H1 (cell line): ENCODE data around the gene SRI. TPM values are rescaled to one million over a fixed set of nuclear protein-coding genes. Genes with fewer than 3 reads are reported as not detected.

Source experiments
- CTCF ChIA-PET: fragments of 300-600 bp; sonication (Branson Sonifier 250); formaldehyde crosslinking; loops from one replicate; lab custom pipeline; 2021; ENCODE audit not compliant: partially characterized antibody; lab: Charles Lee
- POLR2A ChIA-PET: fragments of 300-600 bp; sonication (Branson Sonifier 250); formaldehyde crosslinking; loops from one replicate; lab custom pipeline; 2021; ENCODE audit warnings: inconsistent platforms; ENCODE audit not compliant: partially characterized antibody; lab: Charles Lee
- DNase-seq, 2 experiments: peaks; one replicate each; pipeline versions ENCODE4 v3.0.0 to v3.0.0-alpha.2; 2010 to 2022; ENCODE audit warnings: low spot score in 2 of 2, low read depth in 1 of 2, mixed read lengths in 1 of 2
- FAIRE-seq: peaks from 2 replicates; lab custom pipeline; 2011; peaks lifted over from hg19 to GRCh38; lab: Jason Lieb, UNC
- H2AFZ ChIP-seq: 2 replicates; pipeline ENCODE4 v1.8.1; 2012; ENCODE audit warnings: low read length, inconsistent platforms
- H2AK5ac ChIP-seq: 2 replicates; pipeline ENCODE4 v1.6.1; 2013; ENCODE audit warnings: low read depth, low read length
- H2BK120ac ChIP-seq: replicated peaks from 2 replicates; pipeline ENCODE3; 2013; ENCODE audit warnings: low read depth, low read length, inconsistent platforms
- H2BK12ac ChIP-seq: 2 replicates; pipeline ENCODE4 v1.6.1; 2013; ENCODE audit warnings: low read depth, low read length
- H2BK15ac ChIP-seq: 2 replicates; pipeline ENCODE4 v1.6.1; 2013; ENCODE audit warnings: low read length
- H2BK20ac ChIP-seq: 2 replicates; pipeline ENCODE4 v1.6.1; 2013; ENCODE audit warnings: low read length
- H2BK5ac ChIP-seq: 2 replicates; pipeline ENCODE4 v1.6.1; 2013; ENCODE audit warnings: low read depth, low read length
- H3K14ac ChIP-seq: 2 replicates; pipeline ENCODE4 v1.6.1; 2013; ENCODE audit warnings: inconsistent platforms; ENCODE audit not compliant: insufficient read length
- H3K18ac ChIP-seq: 2 replicates; pipeline ENCODE4 v1.6.1; 2013; ENCODE audit warnings: low read length; ENCODE audit errors: extremely low read depth
- H3K23ac ChIP-seq: 2 replicates; pipeline ENCODE4 v1.6.1; 2013; ENCODE audit warnings: inconsistent platforms; ENCODE audit not compliant: insufficient read length
- H3K23me2 ChIP-seq: 2 replicates; pipeline ENCODE4 v1.6.1; 2013; ENCODE audit warnings: low read depth, low read length
- H3K27ac ChIP-seq: 2 replicates; pipeline ENCODE4 v1.6.1; 2011; ENCODE audit warnings: low read depth, low read length, inconsistent platforms
- H3K27me3 ChIP-seq, 4 experiments: replicated peaks in 1 of 4; 1 replicate in 1 of 4; 2 replicates in 3 of 4; pipeline versions ENCODE4 v1.6.1 to v1.8.1; 2011 to 2013; ENCODE audit warnings: low read length in 3 of 4, mild to moderate bottlenecking in 3 of 4, inconsistent platforms in 2 of 4, mixed read lengths in 2 of 4, moderate library complexity in 1 of 4; ENCODE audit not compliant: control insufficient read depth in 3 of 4, insufficient read depth in 3 of 4; ENCODE audit errors: extremely low read depth in 1 of 4
- H3K36me3 ChIP-seq, 4 experiments: 2 replicates each; pipeline versions ENCODE4 v1.6.1 to v1.8.1; 2011 to 2013; ENCODE audit warnings: mild to moderate bottlenecking in 4 of 4, low read length in 3 of 4, moderate library complexity in 2 of 4, control low read depth in 1 of 4, inconsistent platforms in 1 of 4; ENCODE audit not compliant: insufficient read depth in 4 of 4, control insufficient read depth in 2 of 4
- H3K4ac ChIP-seq: replicated peaks from 2 replicates; pipeline ENCODE3; 2013; ENCODE audit warnings: low read length, low read depth, mixed read lengths, inconsistent platforms; ENCODE audit not compliant: insufficient read length
- H3K4me1 ChIP-seq, 4 experiments: replicated peaks in 1 of 4; 1 replicate in 1 of 4; 2 replicates in 3 of 4; pipeline versions ENCODE4 v1.6.1 to v1.8.1; 2011 to 2013; ENCODE audit warnings: low read length in 3 of 4, inconsistent platforms in 2 of 4, mixed read lengths in 1 of 4; ENCODE audit not compliant: insufficient read depth in 4 of 4, control insufficient read depth in 3 of 4
- H3K4me2 ChIP-seq, 2 experiments: 2 replicates each; pipeline versions ENCODE4 v1.6.1 to v1.8.1; 2011 to 2013; ENCODE audit warnings: low read depth in 2 of 2, low read length in 2 of 2, control low read depth in 1 of 2, inconsistent platforms in 1 of 2, mild to moderate bottlenecking in 1 of 2; ENCODE audit not compliant: insufficient read depth in 1 of 2
- H3K4me3 ChIP-seq, 4 experiments: fragments of 200-600, 300-600 bp in 1 of 4; sonication (generic), shearing (Covaris generic), sonication (Bioruptor Twin) in 1 of 4; 2 replicates each; pipeline versions ENCODE4 v1.5.1 to v1.8.1; 2011 to 2016; ENCODE audit warnings: low read length in 4 of 4, low read depth in 3 of 4, control low read depth in 2 of 4, inconsistent platforms in 2 of 4, mild to moderate bottlenecking in 2 of 4, mixed read lengths in 1 of 4, moderate library complexity in 1 of 4; ENCODE audit not compliant: insufficient read depth in 2 of 4; ENCODE audit errors: extremely low read depth in 1 of 4
- H3K56ac ChIP-seq: replicated peaks from 2 replicates; pipeline ENCODE3; 2013; ENCODE audit warnings: low read depth, mild to moderate bottlenecking, mixed read lengths, low read length, inconsistent platforms; ENCODE audit not compliant: insufficient read length
- H3K79me1 ChIP-seq: 2 replicates; pipeline ENCODE4 v1.6.1; 2013; ENCODE audit warnings: low read depth, low read length, control low read depth
- H3K79me2 ChIP-seq, 2 experiments: 2 replicates each; pipeline versions ENCODE4 v1.6.1 to v1.8.1; 2012 to 2013; ENCODE audit warnings: low read length in 2 of 2, mild to moderate bottlenecking in 2 of 2, inconsistent platforms in 1 of 2; ENCODE audit not compliant: insufficient read depth in 2 of 2, control insufficient read depth in 1 of 2
- H3K9ac ChIP-seq, 4 experiments: replicated peaks in 1 of 4; 1 replicate in 1 of 4; 2 replicates in 3 of 4; pipeline versions ENCODE4 v1.6.1 to v1.8.1; 2011 to 2013; ENCODE audit warnings: low read depth in 3 of 4, low read length in 3 of 4, control low read depth in 2 of 4, mild to moderate bottlenecking in 2 of 4, moderate library complexity in 2 of 4, inconsistent platforms in 1 of 4; ENCODE audit errors: extremely low read depth in 1 of 4
- H3K9me3 ChIP-seq, 2 experiments: 2 replicates each; pipeline versions ENCODE4 v1.6.1 to v1.8.1; 2012 to 2013; ENCODE audit warnings: mild to moderate bottlenecking in 2 of 2, moderate library complexity in 2 of 2, control low read depth in 1 of 2, inconsistent platforms in 1 of 2, low read depth in 1 of 2, low read length in 1 of 2, mixed read lengths in 1 of 2; ENCODE audit not compliant: insufficient read depth in 2 of 2
- H4K20me1 ChIP-seq, 2 experiments: replicated peaks in 1 of 2; 2 replicates each; pipeline versions ENCODE3 to v1.8.1; 2011 to 2013; ENCODE audit warnings: inconsistent platforms in 2 of 2, low read length in 2 of 2, mild to moderate bottlenecking in 1 of 2; ENCODE audit not compliant: insufficient read depth in 2 of 2, control insufficient read depth in 1 of 2
- H4K5ac ChIP-seq: 2 replicates; pipeline ENCODE4 v1.6.1; 2013; ENCODE audit warnings: low read length, low read depth, mixed read lengths, inconsistent platforms; ENCODE audit not compliant: insufficient read length
- H4K8ac ChIP-seq: 2 replicates; pipeline ENCODE4 v1.8.0; 2013; ENCODE audit warnings: mild to moderate bottlenecking, moderate library complexity, low read length, inconsistent platforms; ENCODE audit not compliant: insufficient read depth; ENCODE audit errors: extremely low read depth
- H4K91ac ChIP-seq: replicated peaks from 2 replicates; pipeline ENCODE3; 2013; ENCODE audit warnings: low read length, mixed read lengths, inconsistent platforms; ENCODE audit not compliant: insufficient read length
- BCL11A ChIP-seq, 2 experiments: IDR thresholded peaks; one replicate each; pipeline ENCODE4 v1.6.1; 2011; ENCODE audit warnings: low read depth in 2 of 2, low read length in 2 of 2, mild to moderate bottlenecking in 2 of 2
- CHD1 ChIP-seq: IDR thresholded peaks from 2 replicates; pipeline ENCODE4 v1.6.1; 2012; ENCODE audit warnings: low read depth, low read length, improper control_type of control experiment
- CTBP2 ChIP-seq: IDR thresholded peaks from 2 replicates; pipeline ENCODE4 v1.7.0; 2011; ENCODE audit warnings: borderline replicate concordance, mild to moderate bottlenecking, moderate library complexity, mixed read lengths, low read length; ENCODE audit not compliant: insufficient read depth, insufficient read length
- E2F6 ChIP-seq: IDR thresholded peaks from 2 replicates; pipeline ENCODE4 v1.6.1; 2012; ENCODE audit warnings: inconsistent platforms
- GTF2F1 ChIP-seq: IDR thresholded peaks from 2 replicates; pipeline ENCODE4 v1.6.1; 2012; ENCODE audit warnings: low read depth, low read length, improper control_type of control experiment, borderline replicate concordance
- KDM4A ChIP-seq: IDR thresholded peaks from one replicate; pipeline ENCODE4 v1.7.1; 2012; ENCODE audit warnings: low read depth, mild to moderate bottlenecking, moderate library complexity, low read length, inconsistent platforms; ENCODE audit not compliant: severe bottlenecking
- KDM5A ChIP-seq: fragments of 200-600 bp; IDR thresholded peaks from 2 replicates; pipeline ENCODE4 v1.7.1; 2012; ENCODE audit warnings: mild to moderate bottlenecking, low read length, inconsistent platforms, mixed read lengths
- RAD21 ChIP-seq, 2 experiments: IDR thresholded peaks in 1 of 2; conservative IDR thresholded peaks in 1 of 2; 2 replicates each; pipeline ENCODE4 v1.6.1; 2011; ENCODE audit warnings: low read depth in 2 of 2, low read length in 2 of 2, improper control_type of control experiment in 1 of 2, inconsistent platforms in 1 of 2, mild to moderate bottlenecking in 1 of 2, moderate library complexity in 1 of 2
- RXRA ChIP-seq: IDR thresholded peaks from 2 replicates; pipeline ENCODE4 v1.6.1; 2011; ENCODE audit warnings: low read depth, mild to moderate bottlenecking, low read length, moderate library complexity; ENCODE audit not compliant: insufficient read depth
- SP4 ChIP-seq: IDR thresholded peaks from 2 replicates; pipeline ENCODE4 v1.6.1; 2012; ENCODE audit warnings: low read length, inconsistent platforms
- TAF1 ChIP-seq: IDR thresholded peaks from 2 replicates; pipeline ENCODE4 v1.6.1; 2011; ENCODE audit warnings: mild to moderate bottlenecking, low read depth, low read length
- TBP ChIP-seq: IDR thresholded peaks from 2 replicates; pipeline ENCODE4 v1.6.1; 2011; ENCODE audit warnings: low read depth, low read length, improper control_type of control experiment
- YY1 ChIP-seq: IDR thresholded peaks from 2 replicates; pipeline ENCODE4 v1.6.1; 2011; ENCODE audit warnings: low read depth, mild to moderate bottlenecking, low read length
- WGBS, 2 experiments: shearing (Covaris generic) in 1 of 2; methylation state at CpG; one replicate each; pipeline versions ENCODE4 v1.1.6 to v1.1.7; 2013 to 2015; ENCODE audit warnings: low lambda C conversion rate in 2 of 2, mixed read lengths in 2 of 2, inconsistent platforms in 1 of 2, low coverage in 1 of 2, missing lambda C conversion rate in 1 of 2; ENCODE audit not compliant: insufficient replicate concordance in 2 of 2, insufficient coverage in 1 of 2, insufficient read length in 1 of 2; ENCODE audit errors: extremely low coverage in 1 of 2, missing lambda C conversion rate in 1 of 2; 5-methylcytosine and 5-hydroxymethylcytosine counted together
- polyA plus RNA-seq, 7 experiments: library from polyadenylated mRNA; depleted of rRNA in 3 of 7; stranded (reverse) in 5 of 7; unstranded in 2 of 7; fragments of >200 nt in 5 of 7; fragments of 200-250 nt in 2 of 7; gene quantifications; 1 replicate in 5 of 7; 2 replicates in 1 of 7; 4 replicates in 1 of 7; pipeline versions ENCODE4 v1.2.1 to v1.2.3, GENCODE V29; 2011 to 2013; ENCODE audit warnings: missing spikeins in 2 of 7, mixed read lengths in 2 of 7
- total RNA-seq: library from RNA; stranded (reverse); fragmentation: NEBNext Ultra II Directional; extraction: Animal tissue kit (Norgen Biotek cat#: 25700); gene quantifications from 2 replicates; pipeline ENCODE4 v1.2.1, GENCODE V29; 2021

The SRI gene
- total and polyA plus RNA-seq, 2 of the 8 experiments (the other 6 are each of a cell fraction or from before 2014, with no cell fraction given), result 118 to 170 TPM

GRCh38 chr7:88183051-88183450 lies 36.8 kb downstream of the SRI start:
- no peak overlapping the region for H3K9ac ChIP-seq
- no peak overlapping the region for H3K14ac ChIP-seq
- H2BK20ac ChIP-seq, result no peak overlapping the region
- POLR2A ChIA-PET, result no interaction called here
- H3K4me2 ChIP-seq, result no peak overlapping the region
- H2AK5ac ChIP-seq, result no peak overlapping the region
- H3K4me1 ChIP-seq, result peaks cover 0 to 4% (median 0%) of the 10 kb centered on the region in 4 experiments; a peak in 3 of 7 replicates
- FAIRE-seq (no peak), DNase-seq (no peak)
- WGBS, 2 experiments, result 95% methylated on average over 1 of the region's 1 CpG; no CpG with 5 or more reads in 1 of the 2 experiments
- no peak overlapping the region for H2BK15ac ChIP-seq
- H3K23ac ChIP-seq, result no peak overlapping the region
- H3K79me2 ChIP-seq, result no peaks in the 10 kb centered on the region
- no peak overlapping the region for H3K18ac ChIP-seq
- no peak overlapping the region for H2AFZ ChIP-seq
- no peak overlapping the region for H3K56ac ChIP-seq
- no peaks in the 10 kb centered on the region for H3K27me3 ChIP-seq
- no peaks in the 10 kb centered on the region for H3K23me2 ChIP-seq
- H3K4me3 ChIP-seq, result no peak overlapping the region
- no peaks in the 10 kb centered on the region for H4K20me1 ChIP-seq
- no peaks in the 10 kb centered on the region for H3K36me3 ChIP-seq
- H2BK120ac ChIP-seq, result no peak overlapping the region
- H2BK5ac ChIP-seq, result no peak overlapping the region
- no peaks in the 10 kb centered on the region for H3K9me3 ChIP-seq
- H4K8ac ChIP-seq, result no peak overlapping the region
- H3K4ac ChIP-seq, result no peak overlapping the region
- H3K27ac ChIP-seq, result no peak overlapping the region
- CTCF ChIA-PET, result interaction anchor here (1.3 kb wide), 1 partner anchor 14 kb away, joined by 4 read pairs; no protein-coding TSS in a partner anchor
- H4K5ac ChIP-seq, result no peak overlapping the region
- no peak overlapping the region for H4K91ac ChIP-seq
- H2BK12ac ChIP-seq, result no peak overlapping the region
- no peaks in the 10 kb centered on the region for H3K79me1 ChIP-seq
- no peak for TF ChIP-seq TBP
- no peak for TF ChIP-seq CHD1
- no peak for TF ChIP-seq YY1
- no peak for TF ChIP-seq BCL11A (IDR thresholded peaks at IDR 0.05; ENCODE audit: low read depth in 2 of 2, low read length in 2 of 2)
- TF ChIP-seq TAF1, result no peak
- no peak for TF ChIP-seq CTBP2
- no peak for TF ChIP-seq E2F6
- no peak for TF ChIP-seq GTF2F1
- TF ChIP-seq KDM5A, result no peak
- no peak for TF ChIP-seq KDM4A
- no peak for TF ChIP-seq RXRA
- TF ChIP-seq SP4, result no peak
- no peak for TF ChIP-seq RAD21 (IDR thresholded peaks at IDR 0.05 in 1 of 2, conservative IDR thresholded peaks at IDR 0.05 in 1 of 2; ENCODE audit: low read depth in 2 of 2, low read length in 2 of 2)
